Measurements from ENCODE around the gene ANO2.

The ANO2 gene

GRCh38 chr12:5611162-5611561 is 333.9 kb downstream of the ANO2 start:
- no peak for DNase-seq

- no peak for DNase-seq
Observed at GRCh38 chr12:5599378-5599777, 345.7 kb downstream of the ANO2 start.

- DNase-seq = no peak
Observed at GRCh38 chr12:5593998-5594397, 351.1 kb downstream of the ANO2 start.

GRCh38 chr12:5593086-5593485 is 352.0 kb downstream of the ANO2 start:
- DNase-seq = no peak

- no peak for DNase-seq
Observed at GRCh38 chr12:5592310-5592709, 352.7 kb downstream of the ANO2 start.

- DNase-seq = no peak
Observed at GRCh38 chr12:5590316-5590715, 354.7 kb downstream of the ANO2 start.

GRCh38 chr12:5589054-5589453 is 356.0 kb downstream of the ANO2 start:
- no peak for DNase-seq

- DNase-seq = no peak
Observed at GRCh38 chr12:5588591-5588990, 356.5 kb downstream of the ANO2 start.

GRCh38 chr12:5588176-5588575 is 356.9 kb downstream of the ANO2 start:
- no peak for DNase-seq

- DNase-seq = no peak
Observed at GRCh38 chr12:5587711-5588121, 357.3 kb downstream of the ANO2 start.

GRCh38 chr12:5586201-5586600 is 358.9 kb downstream of the ANO2 start:
- DNase-seq = no peak

GRCh38 chr12:5585178-5585577 is 359.9 kb downstream of the ANO2 start:
- no peak for DNase-seq

- no peak for DNase-seq
Observed at GRCh38 chr12:5584412-5585175, 360.5 kb downstream of the ANO2 start.

- no peak for DNase-seq
Observed at GRCh38 chr12:5582541-5582940, 362.5 kb downstream of the ANO2 start.

GRCh38 chr12:5582018-5582417 is 363.0 kb downstream of the ANO2 start:
- DNase-seq = no peak

GRCh38 chr12:5581616-5582015 is 363.4 kb downstream of the ANO2 start:
- DNase-seq = no peak

- no peak for DNase-seq
Observed at GRCh38 chr12:5581019-5581418, 364.0 kb downstream of the ANO2 start.

- no peak for DNase-seq
Observed at GRCh38 chr12:5578775-5579174, 366.3 kb downstream of the ANO2 start.

- no peak for DNase-seq
Observed at GRCh38 chr12:5577741-5578140, 367.3 kb downstream of the ANO2 start.

- DNase-seq = no peak
Observed at GRCh38 chr12:5577211-5577612, 367.8 kb downstream of the ANO2 start.

GRCh38 chr12:5575987-5576386 is 369.1 kb downstream of the ANO2 start:
- no peak for DNase-seq

GRCh38 chr12:5575232-5575631 is 369.8 kb downstream of the ANO2 start:
- no peak for DNase-seq

- DNase-seq = no peak
Observed at GRCh38 chr12:5573390-5573789, 371.7 kb downstream of the ANO2 start.

- no peak for DNase-seq
Observed at GRCh38 chr12:5571115-5571514, 373.9 kb downstream of the ANO2 start.

GRCh38 chr12:5570416-5570815 is 374.6 kb downstream of the ANO2 start:
- no peak for DNase-seq
